PFSK-1 (cell line): ENCODE results near the gene VRK1.

Experiments used
- POLR2AphosphoS5 ChIP-seq: IDR thresholded peaks from 2 replicates; pipeline ENCODE4 v1.6.1; 2012; ENCODE audit warnings: low read depth, mild to moderate bottlenecking, control low read depth, low read length, moderate library complexity
- TAF1 ChIP-seq: IDR thresholded peaks from 2 replicates; pipeline ENCODE4 v1.6.1; 2012; ENCODE audit warnings: low read length, control low read depth, borderline replicate concordance; ENCODE audit not compliant: insufficient read depth

DNA sequence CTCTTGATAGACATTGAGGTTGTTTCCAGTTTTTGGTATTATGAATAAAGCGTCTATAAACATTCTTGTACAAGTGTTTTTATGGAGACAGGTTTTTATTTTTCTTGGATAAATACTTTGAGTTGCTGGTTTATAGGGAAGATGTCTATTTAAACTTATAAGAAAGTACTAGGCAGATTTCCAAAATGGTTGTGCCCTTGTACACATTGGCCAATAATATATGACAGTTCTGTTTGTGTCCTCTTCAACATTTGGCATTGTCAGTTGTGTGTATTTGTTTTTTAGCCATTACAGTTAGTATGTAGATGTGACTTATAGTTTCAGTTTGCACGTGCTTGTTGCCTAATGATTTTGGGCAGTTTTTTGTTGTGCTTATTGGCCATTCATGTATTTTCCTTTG, 42.1 kb downstream of the VRK1 start:
- TF ChIP-seq TAF1 (no peak), POLR2AphosphoS5 (no peak)
